ENCODE measurements around the gene SH2D1B.
A peak's percentile ranks its signal among the peaks of the same experiment; 100 is the strongest.

- TF ChIP-seq JUND (IDR thresholded peaks at IDR 0.05) (no peak), YY1 (IDR thresholded peaks at IDR 0.05) (no peak), CTCF (IDR thresholded peaks at IDR 0.05; ENCODE audit: low read depth, low read length, missing input control) (peak; percentile 57)
These were observed 54.2 kb downstream of the SH2D1B start for GRCh38 chr1:162357681-162358266.
